DND-41 (cell line): ENCODE measurements around the gene KIF20B.

Source experiments
- ATAC-seq: fragments of 200-7000 bp; cut with Tn5 transposase; 3 replicates; pipeline ENCODE4 v1.9.1; 2021; ENCODE audit warnings: low read depth; ENCODE audit not compliant: insufficient read depth
- DNase-seq: peaks from one replicate; pipeline ENCODE4 v3.0.0-alpha.2; 2020
- H2AFZ ChIP-seq: 2 replicates; pipeline ENCODE4 v1.6.0; 2012; ENCODE audit warnings: low read depth, low read length
- H3K27ac ChIP-seq: 2 replicates; pipeline ENCODE4 v1.5.1; 2012; ENCODE audit warnings: low read length, inconsistent platforms
- H3K27me3 ChIP-seq: fragments of 200-600 bp; sonication (generic); 2 replicates; pipeline ENCODE4 v1.6.0; 2012; ENCODE audit warnings: low read length, mild to moderate bottlenecking, inconsistent platforms; ENCODE audit not compliant: insufficient read depth, poor library complexity
- H3K36me3 ChIP-seq: 2 replicates; pipeline ENCODE4 v1.5.1; 2012; ENCODE audit warnings: low read length, inconsistent platforms; ENCODE audit not compliant: insufficient read depth
- H3K4me1 ChIP-seq: 2 replicates; pipeline ENCODE4 v1.5.1; 2012; ENCODE audit warnings: mild to moderate bottlenecking, low read length; ENCODE audit not compliant: insufficient read depth
- H3K4me2 ChIP-seq: 2 replicates; pipeline ENCODE4 v1.6.0; 2012; ENCODE audit warnings: mild to moderate bottlenecking, moderate library complexity, low read length, inconsistent platforms; ENCODE audit not compliant: insufficient read depth
- H3K4me3 ChIP-seq, 2 experiments: fragments of 200-600 bp in 1 of 2; shearing (Covaris generic) in 1 of 2; 2 replicates each; pipeline ENCODE4 v1.5.1; 2012 to 2016; ENCODE audit warnings: inconsistent platforms in 2 of 2, low read length in 2 of 2, mild to moderate bottlenecking in 2 of 2, low read depth in 1 of 2, moderate library complexity in 1 of 2
- H3K79me2 ChIP-seq: 2 replicates; pipeline ENCODE4 v1.6.0; 2012; ENCODE audit warnings: low read length, inconsistent platforms; ENCODE audit not compliant: insufficient read depth
- H3K9ac ChIP-seq: 2 replicates; pipeline ENCODE4 v1.6.0; 2012; ENCODE audit warnings: low read depth, mild to moderate bottlenecking, inconsistent platforms, low read length, moderate library complexity
- H3K9me3 ChIP-seq: 2 replicates; pipeline ENCODE4 v1.5.1; 2012; ENCODE audit warnings: low read length, moderate library complexity, mild to moderate bottlenecking, inconsistent platforms; ENCODE audit not compliant: insufficient read depth, severe bottlenecking
- H4K20me1 ChIP-seq: 2 replicates; pipeline ENCODE4 v1.6.0; 2012; ENCODE audit warnings: low read length; ENCODE audit not compliant: insufficient read depth
- CTCF ChIP-seq: IDR thresholded peaks from 2 replicates; pipeline ENCODE4 v1.5.1; 2012; ENCODE audit warnings: borderline replicate concordance, low read length, moderate library complexity, mild to moderate bottlenecking; ENCODE audit not compliant: poor library complexity, severe bottlenecking; ENCODE audit errors: extremely low read depth
- EZH2 ChIP-seq: IDR thresholded peaks from 3 replicates; pipeline ENCODE4 v1.6.1; 2012; ENCODE audit warnings: borderline replicate concordance, low read depth, mild to moderate bottlenecking, moderate library complexity, low read length, inconsistent platforms; ENCODE audit not compliant: severe bottlenecking

KIF20B gene

GRCh38 chr10:89697946-89698345 lies 3.4 kb upstream of the KIF20B start:
- no peak overlapping the region for H3K4me2 ChIP-seq
- H3K9ac ChIP-seq, result no peak overlapping the region
- ATAC-seq, result no peak
- H4K20me1 ChIP-seq, result no peaks in the 10 kb centered on the region
- no peak for DNase-seq
- no peaks in the 10 kb centered on the region for H3K27me3 ChIP-seq
- no peak overlapping the region for H2AFZ ChIP-seq
- H3K79me2 ChIP-seq, result peaks cover 16% of the 10 kb centered on the region
- H3K4me1 ChIP-seq, result peaks cover 20% of the 10 kb centered on the region
- no peak overlapping the region for H3K27ac ChIP-seq
- H3K36me3 ChIP-seq, result no peaks in the 10 kb centered on the region; the same call in 1 of the 2 replicates
- no peaks in the 10 kb centered on the region for H3K9me3 ChIP-seq
- no peak overlapping the region for H3K4me3 ChIP-seq
- TF ChIP-seq EZH2, result no peak
- no peak for TF ChIP-seq CTCF

- no peak overlapping the region for H3K27ac ChIP-seq
These were observed 1.8 kb upstream of the KIF20B start for GRCh38 chr10:89699581-89700064.

GRCh38 chr10:89700923-89701241 lies 508 bp upstream of the KIF20B start:
- peak overlapping the region; percentile 92 for H3K27ac ChIP-seq
- peaks cover 45% of the 10 kb centered on the region for H3K79me2 ChIP-seq
- no peaks in the 10 kb centered on the region for H3K9me3 ChIP-seq
- H2AFZ ChIP-seq, result peak overlapping the region; percentile 97
- ATAC-seq (no peak), DNase-seq (no peak)
- no peaks in the 10 kb centered on the region; the same call in 1 of the 2 replicates for H3K36me3 ChIP-seq
- TF ChIP-seq EZH2, result no peak
- no peak for TF ChIP-seq CTCF
- peaks cover 48% of the 10 kb centered on the region for H3K4me1 ChIP-seq
- H4K20me1 ChIP-seq, result peaks cover 4% of the 10 kb centered on the region; the same call in 1 of the 2 replicates
- peak overlapping the region; percentile 79 to 85; a peak in 3 of 4 replicates for H3K4me3 ChIP-seq
- peak overlapping the region; percentile 85 for H3K4me2 ChIP-seq
- peak overlapping the region; percentile 85 for H3K9ac ChIP-seq
- no peaks in the 10 kb centered on the region for H3K27me3 ChIP-seq

More at GRCh38 chr10:89699581-89700064, 1.8 kb upstream of the KIF20B start:
- Histone ChIP-seq H2AFZ (0 out of 2 replicates have a peak overlapping the region, but pooled peaks have one; percentile 0), H3K4me2 (peak overlapping the region; percentile 85; the same call in 1 of the 2 replicates), H3K79me2 (peaks cover 32% of the 10 kb centered on the region), H3K4me3 (no peak overlapping the region), H3K9ac (no peak overlapping the region), H3K4me1 (peaks cover 36% of the 10 kb centered on the region), H4K20me1 (peaks cover 4% of the 10 kb centered on the region; the same call in 1 of the 2 replicates), H3K27me3 (no peaks in the 10 kb centered on the region), H3K9me3 (no peaks in the 10 kb centered on the region), H3K36me3 (no peaks in the 10 kb centered on the region; the same call in 1 of the 2 replicates)
- no peak for ATAC-seq
- no peak for DNase-seq
- no peak for TF ChIP-seq CTCF
- no peak for TF ChIP-seq EZH2
